Muscle of leg (tissue), 16 donors: ENCODE results near the gene HES2. TPM values are rescaled to one million over a fixed set of nuclear protein-coding genes. Genes with fewer than 3 reads are reported as not detected.

Source experiments
- DNase-seq: peaks from one replicate; pipeline ENCODE4 v3.0.0; 2013
- H3K27ac ChIP-seq: one replicate; pipeline ENCODE4 v1.5.1; 2013; ENCODE audit warnings: mild to moderate bottlenecking, low read length, control low read depth
- H3K27me3 ChIP-seq: one replicate; pipeline ENCODE4 v1.6.1; 2013; ENCODE audit warnings: low read length; ENCODE audit not compliant: control insufficient read depth, insufficient read depth
- H3K36me3 ChIP-seq: one replicate; pipeline ENCODE4 v1.6.1; 2013; ENCODE audit warnings: low read length; ENCODE audit not compliant: control insufficient read depth, insufficient read depth
- H3K4me1 ChIP-seq: one replicate; pipeline ENCODE4 v1.6.1; 2013; ENCODE audit warnings: low read length; ENCODE audit not compliant: control insufficient read depth, insufficient read depth
- H3K4me3 ChIP-seq: one replicate; pipeline ENCODE4 v1.5.1; 2013; ENCODE audit warnings: low read length, control low read depth
- H3K9me3 ChIP-seq: replicated peaks from 2 replicates; pipeline ENCODE4 v1.6.1; 2013; ENCODE audit warnings: low read depth, low read length; ENCODE audit not compliant: control insufficient read depth
- WGBS: methylation state at CpG from one replicate; pipeline ENCODE4 v1.1.5; 2013; ENCODE audit warnings: missing lambda C conversion rate; ENCODE audit not compliant: insufficient coverage; 5-methylcytosine and 5-hydroxymethylcytosine counted together
- long read RNA-seq, 11 donors: transcript quantifications; one replicate each; lab custom pipeline, GENCODE V29; 2026
- polyA plus RNA-seq, 8 donors: library from polyadenylated mRNA; unstranded; fragments of 120-200 nt; gene quantifications; one replicate each; pipeline versions ENCODE4 v1.2.1 to v1.2.3, GENCODE V29; 2013; ENCODE audit warnings: inconsistent platforms in 1 of 8, low replicate concordance in 1 of 8; ENCODE audit not compliant: insufficient read length in 8 of 8, insufficient read depth in 1 of 8
- total RNA-seq: library from RNA; stranded (reverse); fragments of 120-200 nt; gene quantifications from one replicate; pipeline ENCODE4 v1.2.4, GENCODE V29; 2013

The HES2 gene, protein sequence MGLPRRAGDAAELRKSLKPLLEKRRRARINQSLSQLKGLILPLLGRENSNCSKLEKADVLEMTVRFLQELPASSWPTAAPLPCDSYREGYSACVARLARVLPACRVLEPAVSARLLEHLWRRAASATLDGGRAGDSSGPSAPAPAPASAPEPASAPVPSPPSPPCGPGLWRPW
- total RNA-seq (not detected), polyA plus RNA-seq (under 1 TPM in 5 of 8 donors, not detected in 3; 0.06 to 0.62 (median 0.10) TPM)
- long read RNA-seq, donor 1, result 0 reads
- long read RNA-seq, donor 2, result 0 reads
- long read RNA-seq, donor 3, result 0 reads
- long read RNA-seq, donor 4, result 0 reads
- long read RNA-seq, donor 5, result 0 reads
- long read RNA-seq, donor 6, result 0 reads
- long read RNA-seq, donor 7, result 0 reads
- long read RNA-seq, donor 8, result 0 reads
- long read RNA-seq, donor 9, result 0 reads
- long read RNA-seq, donor 10, result 0 reads
- long read RNA-seq, donor 11, result 0 reads

GRCh38 chr1:6419804-6420453 is at the start of gene HES2:
Gene HES2, minus strand, starts transcription at chr1:6419919. Its CDS starts 99 bp downstream, at chr1:6419820.
- under 1% methylated on average over 61 of the region's 62 CpGs for WGBS
- Histone ChIP-seq H3K4me3 (no peak within 1 kb of the TSS), H3K9me3 (no peaks in the 10 kb centered on the region), H3K4me1 (peaks cover 19% of the 10 kb centered on the region), H3K27ac (no peak within 1 kb of the TSS), H3K27me3 (peaks cover 93% of the 10 kb centered on the region), H3K36me3 (no peaks in the 10 kb centered on the region)
- no peak for DNase-seq

DNA sequence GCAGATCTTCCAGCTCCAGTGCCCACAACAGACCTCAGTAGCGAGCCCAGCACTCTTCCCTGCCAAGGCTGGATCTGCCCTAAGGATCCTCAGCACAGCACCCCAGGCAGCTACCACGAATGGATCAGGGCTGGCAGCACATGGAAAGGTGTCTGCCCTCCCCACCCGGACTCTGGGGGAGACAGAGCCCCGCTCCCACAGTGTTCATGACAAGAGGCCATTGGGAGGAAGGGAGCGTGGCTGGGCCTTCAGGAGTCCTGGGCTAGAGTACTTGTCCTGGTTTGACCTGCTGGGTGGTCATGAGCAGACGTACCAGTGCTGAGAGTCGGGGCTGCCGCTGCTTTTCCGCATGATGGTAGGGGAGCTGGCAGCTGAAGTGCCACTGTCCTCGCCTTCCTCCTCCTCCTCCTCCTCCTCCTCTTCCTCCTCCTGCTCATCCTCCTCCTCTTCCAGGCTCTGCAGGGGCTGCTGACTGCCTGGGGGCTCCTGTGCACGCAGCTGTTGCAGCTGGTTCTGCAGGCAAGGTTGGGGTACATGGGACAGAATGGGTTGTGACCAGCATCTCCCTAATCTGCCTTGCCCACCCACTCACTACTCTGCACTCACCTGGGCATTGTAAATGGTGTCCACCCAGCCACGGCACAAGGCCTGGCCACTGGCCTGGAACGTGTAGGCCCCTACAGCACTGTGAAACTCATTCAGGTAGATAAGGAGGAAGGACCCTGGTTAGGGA is 49.2 kb upstream of the HES2 start:
- WGBS, result 91% methylated on average over 7 of the region's 13 CpGs

DNA sequence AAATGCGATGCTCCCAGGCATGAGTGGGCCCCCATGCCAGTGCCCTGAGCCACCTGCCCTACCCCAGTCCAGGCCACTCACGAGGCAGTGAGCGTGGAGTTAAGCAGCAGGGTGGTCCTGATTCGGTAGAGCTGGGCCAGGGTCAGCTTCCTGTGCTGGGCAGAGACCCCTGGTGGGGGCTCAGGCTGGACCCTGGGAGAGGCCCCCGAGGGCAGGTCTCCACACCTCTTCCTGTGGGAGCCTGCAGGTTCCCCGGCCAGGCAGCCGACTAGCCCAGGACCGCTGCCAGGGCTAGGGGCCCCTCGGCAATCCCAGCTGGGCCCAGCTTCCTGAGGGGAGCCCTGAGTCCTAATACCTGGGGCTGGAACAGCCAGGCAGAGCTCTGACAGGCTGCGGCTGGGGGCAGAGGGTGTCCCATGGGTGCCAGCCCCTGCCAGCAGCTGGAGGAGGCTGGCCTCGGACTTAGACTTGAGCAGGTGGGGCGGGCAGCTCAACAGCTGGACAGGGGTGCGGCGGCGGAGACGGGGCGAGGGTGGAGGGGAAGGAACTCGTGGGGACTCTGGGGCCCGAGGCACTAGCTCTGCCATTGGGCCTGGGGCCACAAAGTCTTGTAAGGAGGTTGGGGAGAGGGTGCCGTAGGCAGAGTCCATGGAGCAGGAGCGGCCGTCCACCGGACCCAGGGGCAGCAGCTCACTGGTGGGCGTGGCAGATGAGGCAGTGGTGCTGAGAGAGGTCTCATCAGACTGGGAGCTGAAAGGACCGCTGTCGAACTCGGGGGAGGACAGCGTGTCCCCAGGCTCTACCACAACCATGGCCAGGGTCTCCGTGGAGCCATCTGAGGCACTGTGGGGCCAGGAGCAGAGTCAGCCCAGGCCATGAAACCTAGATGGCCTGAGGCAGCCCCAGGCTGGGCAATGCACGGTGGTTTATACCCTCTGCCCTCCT is 48.3 kb upstream of the HES2 start:
- H3K4me3 ChIP-seq, result no peak overlapping the region
- peaks cover 34% of the 10 kb centered on the region for H3K36me3 ChIP-seq
- H3K27me3 ChIP-seq, result peaks cover 16% of the 10 kb centered on the region
- no peak overlapping the region for H3K27ac ChIP-seq
- WGBS, result 78% methylated on average over 30 of the region's 30 CpGs
- H3K9me3 ChIP-seq, result no peaks in the 10 kb centered on the region
- DNase-seq, result no peak
- H3K4me1 ChIP-seq, result peaks cover 4% of the 10 kb centered on the region

More for the DNA sequence above, 49.2 kb upstream of the HES2 start:
- peaks cover 16% of the 10 kb centered on the region for H3K27me3 ChIP-seq
- no peak overlapping the region for H3K4me3 ChIP-seq
- H3K9me3 ChIP-seq, result no peaks in the 10 kb centered on the region
- DNase-seq, result no peak
- H3K27ac ChIP-seq, result no peak overlapping the region
- H3K36me3 ChIP-seq, result peaks cover 35% of the 10 kb centered on the region
- peaks cover 4% of the 10 kb centered on the region for H3K4me1 ChIP-seq

DNA sequence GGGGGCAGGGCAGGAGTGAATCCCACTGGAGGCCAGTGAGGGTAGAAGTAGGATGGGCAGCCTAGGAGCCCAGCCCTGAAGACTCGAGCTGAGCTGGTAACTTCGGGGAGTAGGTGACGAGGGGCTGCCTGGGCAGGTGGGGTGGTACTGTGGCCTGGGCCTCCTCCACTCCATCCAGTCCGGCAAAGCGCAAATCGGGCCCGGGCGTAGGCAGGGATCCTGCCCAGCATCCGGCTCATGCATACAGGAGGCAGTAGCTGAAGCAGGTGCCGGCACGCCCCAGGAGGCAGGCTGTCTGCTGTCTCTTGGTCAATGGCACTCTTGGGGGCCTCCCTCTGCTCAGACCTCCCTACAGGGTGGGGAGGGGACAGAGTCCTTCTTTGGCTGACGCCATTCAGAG is 47.5 kb upstream of the HES2 start:
- no peak overlapping the region for H3K27ac ChIP-seq
- no peak overlapping the region for H3K4me3 ChIP-seq
- DNase-seq, result no peak
- H3K4me1 ChIP-seq, result peaks cover 4% of the 10 kb centered on the region
- no peaks in the 10 kb centered on the region for H3K9me3 ChIP-seq
- H3K27me3 ChIP-seq, result peaks cover 20% of the 10 kb centered on the region
- 96% methylated on average over 5 of the region's 12 CpGs for WGBS
- peaks cover 30% of the 10 kb centered on the region for H3K36me3 ChIP-seq

DNA sequence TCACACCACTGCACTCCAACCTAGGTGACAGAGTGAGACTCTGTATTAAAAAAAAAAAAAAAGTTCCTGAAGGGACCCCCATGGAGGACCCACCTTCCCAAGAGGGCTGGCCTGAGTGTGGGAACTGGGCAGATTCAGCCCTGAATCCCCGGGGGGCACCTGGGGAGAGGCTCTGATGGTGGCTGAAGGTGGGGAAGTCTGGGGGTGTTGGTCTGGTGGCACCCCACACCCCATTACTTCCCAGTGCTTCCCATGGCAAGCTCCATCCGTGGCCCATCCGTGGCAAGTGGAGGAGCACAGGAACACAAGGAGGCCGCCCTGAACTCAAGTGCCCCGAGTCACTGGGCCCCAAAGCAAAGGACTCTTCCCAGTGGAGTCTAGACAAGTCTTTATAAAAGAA is 47.0 kb upstream of the HES2 start:
- WGBS, result no CpG with 5 or more reads among the region's 5 CpGs
- H3K27me3 ChIP-seq, result peaks cover 25% of the 10 kb centered on the region
- no peak overlapping the region for H3K27ac ChIP-seq
- peaks cover 4% of the 10 kb centered on the region for H3K4me1 ChIP-seq
- H3K36me3 ChIP-seq, result peaks cover 31% of the 10 kb centered on the region
- no peak overlapping the region for H3K4me3 ChIP-seq
- no peak for DNase-seq
- H3K9me3 ChIP-seq, result no peaks in the 10 kb centered on the region

GRCh38 chr1:6466023-6466422 is 46.3 kb upstream of the HES2 start, which contains the start of gene TNFRSF25:
Gene TNFRSF25, minus strand, starts transcription at chr1:6466173. Its CDS starts 66 bp downstream, at chr1:6466107.
- Histone ChIP-seq H3K27me3 (peaks cover 32% of the 10 kb centered on the region), H3K36me3 (peaks cover 31% of the 10 kb centered on the region), H3K4me3 (no peak within 1 kb of the TSS), H3K4me1 (peaks cover 4% of the 10 kb centered on the region), H3K9me3 (no peaks in the 10 kb centered on the region), H3K27ac (no peak within 1 kb of the TSS)
- no peak for DNase-seq
- 11% methylated on average over 43 of the region's 43 CpGs for WGBS

DNA sequence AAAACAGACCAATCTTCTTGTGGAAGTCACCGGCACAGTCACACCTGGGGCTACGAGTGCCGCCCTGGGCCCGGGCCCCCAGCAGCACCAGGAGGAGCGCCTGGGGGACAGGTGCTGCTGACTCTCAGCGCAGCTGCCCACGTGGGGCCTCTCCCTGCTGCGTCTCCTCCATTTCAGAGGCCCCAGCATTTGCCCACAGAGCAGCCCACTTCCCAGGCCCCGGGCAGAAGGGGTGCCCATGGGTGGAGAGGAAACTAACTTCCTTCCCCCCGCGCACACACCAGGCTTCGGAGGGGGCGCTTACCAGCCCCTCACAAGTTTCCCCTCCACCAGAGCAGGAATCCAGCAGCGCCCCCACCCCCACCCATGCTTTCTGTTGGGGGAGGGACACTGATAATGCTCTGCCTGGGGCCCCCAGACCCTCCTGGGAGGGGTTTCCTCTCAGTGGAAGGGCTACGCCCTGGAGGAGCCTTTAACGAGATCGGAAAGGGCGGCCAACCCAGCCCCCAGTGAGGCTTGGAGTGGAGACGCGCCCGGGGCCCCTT is 45.8 kb upstream of the HES2 start:
- Histone ChIP-seq H3K27me3 (peaks cover 37% of the 10 kb centered on the region), H3K36me3 (peaks cover 31% of the 10 kb centered on the region), H3K9me3 (no peaks in the 10 kb centered on the region), H3K27ac (no peak overlapping the region), H3K4me3 (no peak overlapping the region), H3K4me1 (peaks cover 6% of the 10 kb centered on the region)
- 38% methylated on average over 11 of the region's 21 CpGs for WGBS
- DNase-seq, result no peak

DNA sequence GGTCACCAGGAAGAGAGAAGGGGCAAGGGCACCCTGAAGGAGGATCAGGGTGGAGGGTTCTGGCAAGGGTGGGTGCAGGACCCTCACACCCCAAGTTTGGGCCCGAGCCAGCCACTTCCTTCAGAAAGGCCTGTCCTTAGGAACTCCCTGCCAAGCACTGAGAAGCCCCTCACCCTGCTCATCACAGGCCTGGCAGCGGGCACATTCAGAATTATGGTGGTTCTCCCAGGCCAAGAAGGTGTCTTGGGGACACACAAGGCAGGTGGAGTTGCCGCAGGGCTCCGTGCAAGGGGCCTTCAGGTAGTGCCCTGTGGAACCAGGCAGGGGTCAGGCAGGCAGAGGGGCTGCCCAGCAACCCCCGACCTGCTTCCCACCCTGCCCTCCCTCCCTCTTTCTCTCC is 45.2 kb upstream of the HES2 start:
- no peak overlapping the region for H3K27ac ChIP-seq
- H3K36me3 ChIP-seq, result peaks cover 27% of the 10 kb centered on the region
- peaks cover 43% of the 10 kb centered on the region for H3K27me3 ChIP-seq
- H3K9me3 ChIP-seq, result no peaks in the 10 kb centered on the region
- H3K4me1 ChIP-seq, result peaks cover 6% of the 10 kb centered on the region
- DNase-seq, result no peak
- 85% methylated on average over 4 of the region's 5 CpGs for WGBS
- H3K4me3 ChIP-seq, result no peak overlapping the region

DNA sequence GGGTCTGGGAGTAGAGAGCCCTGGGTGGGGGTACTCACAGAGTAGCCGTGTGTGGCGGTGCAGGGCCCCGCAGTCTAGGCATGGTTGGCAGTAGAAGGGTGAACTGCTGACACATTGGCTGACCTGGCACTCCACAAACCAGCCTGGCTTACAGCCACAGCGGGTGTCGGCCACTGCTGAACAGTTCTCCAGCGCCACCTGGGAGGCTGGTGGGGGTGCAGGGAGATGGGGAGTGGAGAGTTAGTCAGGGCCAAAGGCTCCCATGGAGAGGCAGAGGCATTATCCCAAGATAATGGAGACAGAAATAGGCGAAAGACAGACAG is 44.8 kb upstream of the HES2 start:
- no peaks in the 10 kb centered on the region for H3K9me3 ChIP-seq
- no peak for DNase-seq
- no peak overlapping the region for H3K27ac ChIP-seq
- H3K4me1 ChIP-seq, result peaks cover 6% of the 10 kb centered on the region
- H3K4me3 ChIP-seq, result no peak overlapping the region
- H3K36me3 ChIP-seq, result peaks cover 26% of the 10 kb centered on the region
- peaks cover 48% of the 10 kb centered on the region for H3K27me3 ChIP-seq
- WGBS, result 76% methylated on average over 7 of the region's 7 CpGs
